Measurements from ENCODE around the gene MAGEB3. TPM values are rescaled to one million over a fixed set of nuclear protein-coding genes. Genes with fewer than 3 reads are reported as not detected.
A peak's percentile ranks its signal among the peaks of the same experiment; 100 is the strongest.
"Not testable (repeated sequence)": the region's sequence is repeated elsewhere in the genome, so short reads cannot be mapped to it uniquely, and the experiment has no call there.

MAGEB3 gene
- not detected in 2 replicates for total RNA-seq (2014; rRNA removed; shearing (Covaris generic))

- H3K36me3 ChIP-seq: no peaks in the 10 kb centered on the region
- no peak within 1 kb of the TSS for H3K27ac ChIP-seq
- DNase-seq: no peak
- no peaks in the 10 kb centered on the region for H3K4me1 ChIP-seq
- H3K4me3 ChIP-seq: no peak within 1 kb of the TSS
- H3K9me3 ChIP-seq (replicated peaks): no peaks in the 10 kb centered on the region
- no peaks in the 10 kb centered on the region for H3K27me3 ChIP-seq
These were observed at the start of gene MAGEB3 for GRCh38 chrX:30230395-30230794. Gene MAGEB3, plus strand, starts transcription at chrX:30230657. Its CDS starts 5,268 bp downstream, at chrX:30235925.

GRCh38 chrX:30181353-30181752 is 49.1 kb upstream of the MAGEB3 start:
- Histone ChIP-seq H3K27me3 (no peaks in the 10 kb centered on the region), H3K4me3 (no peak overlapping the region), H3K9me3 (replicated peaks) (no peaks in the 10 kb centered on the region), H3K4me1 (no peaks in the 10 kb centered on the region), H3K36me3 (no peaks in the 10 kb centered on the region), H3K27ac (no peak overlapping the region)
- no peak for DNase-seq

- H3K36me3 ChIP-seq: no peaks in the 10 kb centered on the region
- DNase-seq: peak in 1 of 2 experiments; percentile 13
- no peak overlapping the region for H3K27ac ChIP-seq
These were observed 46.9 kb upstream of the MAGEB3 start for GRCh38 chrX:30183554-30183953.

GRCh38 chrX:30190426-30190825 is 40.0 kb upstream of the MAGEB3 start:
- no peaks in the 10 kb centered on the region for H3K4me1 ChIP-seq
- no peak for DNase-seq
- H3K36me3 ChIP-seq: no peaks in the 10 kb centered on the region
- no peaks in the 10 kb centered on the region for H3K9me3 ChIP-seq (replicated peaks)
- H3K4me3 ChIP-seq: no peak overlapping the region
- no peak overlapping the region for H3K27ac ChIP-seq
- no peaks in the 10 kb centered on the region for H3K27me3 ChIP-seq

More at GRCh38 chrX:30183554-30183953, 46.9 kb upstream of the MAGEB3 start:
- no peak overlapping the region for H3K4me3 ChIP-seq
- H3K4me1 ChIP-seq: no peaks in the 10 kb centered on the region
- H3K9me3 ChIP-seq (replicated peaks): no peaks in the 10 kb centered on the region
- H3K27me3 ChIP-seq: no peaks in the 10 kb centered on the region

- DNase-seq, H3K4me1 ChIP-seq: not testable (repeated sequence)
These were observed 36.5 kb upstream of the MAGEB3 start for GRCh38 chrX:30193910-30194309.

GRCh38 chrX:30196322-30196721 is 34.1 kb upstream of the MAGEB3 start:
- peak in 1 of 2 experiments; percentile 24 for DNase-seq
- no peak overlapping the region for H3K4me3 ChIP-seq
- no peak overlapping the region for H3K27ac ChIP-seq
- no peaks in the 10 kb centered on the region for H3K4me1 ChIP-seq
- no peaks in the 10 kb centered on the region for H3K36me3 ChIP-seq
- H3K9me3 ChIP-seq (replicated peaks): no peaks in the 10 kb centered on the region
- H3K27me3 ChIP-seq: no peaks in the 10 kb centered on the region

More at GRCh38 chrX:30193910-30194309, 36.5 kb upstream of the MAGEB3 start:
- H3K27me3 ChIP-seq; H3K27ac ChIP-seq; H3K4me3 ChIP-seq; H3K9me3 ChIP-seq (replicated peaks); H3K36me3 ChIP-seq: not testable (repeated sequence)

- Histone ChIP-seq H3K36me3 (no peaks in the 10 kb centered on the region), H3K4me1 (no peaks in the 10 kb centered on the region), H3K27ac (no peak overlapping the region), H3K4me3 (no peak overlapping the region), H3K27me3 (no peaks in the 10 kb centered on the region), H3K9me3 (replicated peaks) (no peaks in the 10 kb centered on the region)
- DNase-seq: no peak
These were observed 18.3 kb upstream of the MAGEB3 start for GRCh38 chrX:30212172-30212571.

GRCh38 chrX:30215357-30215843 is 15.1 kb upstream of the MAGEB3 start, which contains the start of gene MAGEB2:
Gene MAGEB2, plus strand, starts transcription at chrX:30215563. Its CDS starts 3,018 bp downstream, at chrX:30218581.
- Histone ChIP-seq H3K4me3 (no peak within 1 kb of the TSS), H3K4me1 (no peaks in the 10 kb centered on the region), H3K9me3 (replicated peaks) (no peaks in the 10 kb centered on the region), H3K27ac (no peak within 1 kb of the TSS), H3K27me3 (no peaks in the 10 kb centered on the region), H3K36me3 (no peaks in the 10 kb centered on the region)
- DNase-seq: peak in 1 of 2 experiments; percentile 1

GRCh38 chrX:30217465-30217864 is 13.0 kb upstream of the MAGEB3 start:
- no peak overlapping the region for H3K27ac ChIP-seq
- H3K4me3 ChIP-seq: no peak overlapping the region
- no peaks in the 10 kb centered on the region for H3K9me3 ChIP-seq (replicated peaks)
- no peaks in the 10 kb centered on the region for H3K27me3 ChIP-seq
- no peaks in the 10 kb centered on the region for H3K36me3 ChIP-seq
- DNase-seq: no peak
- H3K4me1 ChIP-seq: no peaks in the 10 kb centered on the region

- H3K4me1 ChIP-seq: no peaks in the 10 kb centered on the region
- DNase-seq: no peak
- no peaks in the 10 kb centered on the region for H3K27me3 ChIP-seq
- H3K4me3 ChIP-seq: no peak overlapping the region
- H3K36me3 ChIP-seq: no peaks in the 10 kb centered on the region
- no peak overlapping the region for H3K27ac ChIP-seq
- no peaks in the 10 kb centered on the region for H3K9me3 ChIP-seq (replicated peaks)
These were observed 11.1 kb upstream of the MAGEB3 start for GRCh38 chrX:30219372-30219771.

- Histone ChIP-seq H3K27ac (no peak overlapping the region), H3K4me3 (no peak overlapping the region), H3K4me1 (no peaks in the 10 kb centered on the region), H3K27me3 (no peaks in the 10 kb centered on the region), H3K36me3 (no peaks in the 10 kb centered on the region), H3K9me3 (replicated peaks) (no peaks in the 10 kb centered on the region)
- no peak for DNase-seq
These were observed 9.8 kb upstream of the MAGEB3 start for GRCh38 chrX:30220661-30221060.

- Histone ChIP-seq H3K36me3 (no peaks in the 10 kb centered on the region), H3K27me3 (no peaks in the 10 kb centered on the region), H3K4me1 (no peaks in the 10 kb centered on the region), H3K9me3 (replicated peaks) (no peaks in the 10 kb centered on the region), H3K27ac (no peak overlapping the region), H3K4me3 (no peak overlapping the region)
- no peak for DNase-seq
These were observed 5.9 kb upstream of the MAGEB3 start for GRCh38 chrX:30224536-30224935.

- H3K4me3 ChIP-seq: no peak overlapping the region
- no peak overlapping the region for H3K27ac ChIP-seq
- no peaks in the 10 kb centered on the region for H3K36me3 ChIP-seq
- H3K4me1 ChIP-seq: no peaks in the 10 kb centered on the region
- no peaks in the 10 kb centered on the region for H3K9me3 ChIP-seq (replicated peaks)
- no peaks in the 10 kb centered on the region for H3K27me3 ChIP-seq
- peak; percentile 1 to 11 for DNase-seq
These were observed 1.9 kb upstream of the MAGEB3 start for GRCh38 chrX:30228526-30228925.

- Histone ChIP-seq H3K27ac (no peak within 1 kb of the TSS), H3K27me3 (no peaks in the 10 kb centered on the region), H3K4me3 (no peak within 1 kb of the TSS), H3K4me1 (no peaks in the 10 kb centered on the region), H3K36me3 (no peaks in the 10 kb centered on the region), H3K9me3 (replicated peaks) (no peaks in the 10 kb centered on the region)
- DNase-seq: no peak
These were observed 11.4 kb downstream of the MAGEB3 start, which contains the start of gene MAGEB4 for GRCh38 chrX:30241724-30242415. Gene MAGEB4, plus strand, starts transcription at chrX:30242000. Its CDS starts 136 bp downstream, at chrX:30242136.

GRCh38 chrX:30246769-30247489 is 16.5 kb downstream of the MAGEB3 start, which contains the start of gene MAGEB1:
Gene MAGEB1, plus strand, starts transcription at chrX:30247146. Its CDS starts 3,348 bp downstream, at chrX:30250494.
- DNase-seq: peak; percentile 69 to 82
- Histone ChIP-seq H3K36me3 (no peaks in the 10 kb centered on the region), H3K9me3 (replicated peaks) (no peaks in the 10 kb centered on the region), H3K27ac (peak within 1 kb of the TSS; percentile 59), H3K27me3 (no peaks in the 10 kb centered on the region), H3K4me3 (peak within 1 kb of the TSS; percentile 52), H3K4me1 (no peaks in the 10 kb centered on the region)
